Activated T-helper 17 cell treated with anti-CD3 and anti-CD28 coated beads, Interleukin-2, amount 50 U/mL, for 72 hours (primary cell): ENCODE measurements around the gene LCAT. TPM values are rescaled to one million over a fixed set of nuclear protein-coding genes. Genes with fewer than 3 reads are reported as not detected.
A peak's percentile ranks its signal among the peaks of the same experiment; 100 is the strongest.

ENCODE experiments used
- ATAC-seq: fragments of 150-1000 bp; cut with Tn5 transposase; replicated peaks from 2 replicates; pipeline ENCODE4 v1.10.0; 2021; ENCODE audit warnings: mild to moderate bottlenecking, moderate library complexity
- H3K27ac Mint-ChIP-seq: one replicate; pipeline ENCODE4 v1.8.0; 2022; ENCODE audit warnings: mixed read lengths
- H3K27me3 Mint-ChIP-seq: one replicate; pipeline ENCODE4 v1.8.0; 2022; ENCODE audit warnings: mixed read lengths
- H3K36me3 Mint-ChIP-seq: one replicate; pipeline ENCODE4 v1.8.0; 2022; ENCODE audit warnings: low read depth, mild to moderate bottlenecking, mixed read lengths
- H3K4me1 Mint-ChIP-seq: one replicate; pipeline ENCODE4 v1.8.0; 2022; ENCODE audit warnings: mixed read lengths
- H3K4me3 Mint-ChIP-seq: one replicate; pipeline ENCODE4 v1.8.0; 2022; ENCODE audit warnings: mild to moderate bottlenecking, mixed read lengths
- H3K9me3 Mint-ChIP-seq: one replicate; pipeline ENCODE4 v1.8.0; 2022; ENCODE audit warnings: mixed read lengths
- total RNA-seq, 2 donors: library from RNA; stranded (reverse); gene quantifications; one replicate each; pipeline ENCODE4 v1.2.3, GENCODE V29; 2022

LCAT gene
- 10 to 100 TPM; 15.0 to 19.1 TPM for total RNA-seq

GRCh38 chr16:67943619-67944504, at the start of gene LCAT:
LCAT (minus strand) TSS chr16:67944120; CDS start chr16:67944101, 19 bp downstream.
- no peak for ATAC-seq
- Mint-ChIP-seq H3K27me3 (no peaks in the 10 kb centered on the region), H3K36me3 (peaks cover 21% of the 10 kb centered on the region), H3K27ac (no peak within 1 kb of the TSS), H3K9me3 (no peaks in the 10 kb centered on the region), H3K4me1 (peaks cover 12% of the 10 kb centered on the region), H3K4me3 (no peak within 1 kb of the TSS)

- no peaks in the 10 kb centered on the region for H3K36me3 Mint-ChIP-seq
- ATAC-seq = peak; percentile 89
- no peaks in the 10 kb centered on the region for H3K9me3 Mint-ChIP-seq
- peak overlapping the region; percentile 86 for H3K4me3 Mint-ChIP-seq
- H3K4me1 Mint-ChIP-seq = peaks cover 13% of the 10 kb centered on the region
- no peaks in the 10 kb centered on the region for H3K27me3 Mint-ChIP-seq
- peak overlapping the region; percentile 92 for H3K27ac Mint-ChIP-seq
These were observed 49.5 kb upstream of the LCAT start for GRCh38 chr16:67993207-67994039.

GRCh38 chr16:67992661-67993206, 48.8 kb upstream of the LCAT start:
- H3K36me3 Mint-ChIP-seq = no peaks in the 10 kb centered on the region
- peaks cover 13% of the 10 kb centered on the region for H3K4me1 Mint-ChIP-seq
- ATAC-seq = no peak
- peak overlapping the region; percentile 66 for H3K27ac Mint-ChIP-seq
- H3K4me3 Mint-ChIP-seq = peak overlapping the region; percentile 86
- no peaks in the 10 kb centered on the region for H3K27me3 Mint-ChIP-seq
- H3K9me3 Mint-ChIP-seq = no peaks in the 10 kb centered on the region

- H3K27ac Mint-ChIP-seq = peak overlapping the region; percentile 57
- no peaks in the 10 kb centered on the region for H3K36me3 Mint-ChIP-seq
- H3K4me3 Mint-ChIP-seq = no peak overlapping the region
- H3K27me3 Mint-ChIP-seq = no peaks in the 10 kb centered on the region
- ATAC-seq = no peak
- peaks cover 9% of the 10 kb centered on the region for H3K4me1 Mint-ChIP-seq
- no peaks in the 10 kb centered on the region for H3K9me3 Mint-ChIP-seq
These were observed 46.1 kb upstream of the LCAT start for GRCh38 chr16:67990018-67990386.

- H3K36me3 Mint-ChIP-seq = no peaks in the 10 kb centered on the region
- peaks cover 12% of the 10 kb centered on the region for H3K4me1 Mint-ChIP-seq
- H3K9me3 Mint-ChIP-seq = no peaks in the 10 kb centered on the region
- H3K4me3 Mint-ChIP-seq = no peak overlapping the region
- no peak for ATAC-seq
- no peaks in the 10 kb centered on the region for H3K27me3 Mint-ChIP-seq
- H3K27ac Mint-ChIP-seq = peak overlapping the region; percentile 86
These were observed 45.5 kb upstream of the LCAT start for GRCh38 chr16:67989322-67990017.

GRCh38 chr16:67988675-67989074, 44.8 kb upstream of the LCAT start:
- Mint-ChIP-seq H3K27ac (peak overlapping the region; percentile 86), H3K4me1 (peaks cover 10% of the 10 kb centered on the region), H3K9me3 (no peaks in the 10 kb centered on the region), H3K36me3 (no peaks in the 10 kb centered on the region), H3K4me3 (no peak overlapping the region), H3K27me3 (no peaks in the 10 kb centered on the region)
- no peak for ATAC-seq

- Mint-ChIP-seq H3K27ac (peak overlapping the region; percentile 86), H3K4me1 (peaks cover 12% of the 10 kb centered on the region), H3K27me3 (no peaks in the 10 kb centered on the region), H3K4me3 (no peak overlapping the region), H3K9me3 (no peaks in the 10 kb centered on the region), H3K36me3 (no peaks in the 10 kb centered on the region)
- ATAC-seq = no peak
These were observed 43.7 kb upstream of the LCAT start for GRCh38 chr16:67987460-67988160.

- no peak for ATAC-seq
- no peaks in the 10 kb centered on the region for H3K9me3 Mint-ChIP-seq
- no peaks in the 10 kb centered on the region for H3K27me3 Mint-ChIP-seq
- H3K4me3 Mint-ChIP-seq = no peak overlapping the region
- H3K27ac Mint-ChIP-seq = no peak overlapping the region
- H3K36me3 Mint-ChIP-seq = no peaks in the 10 kb centered on the region
- peaks cover 12% of the 10 kb centered on the region for H3K4me1 Mint-ChIP-seq
These were observed 43.0 kb upstream of the LCAT start for GRCh38 chr16:67986949-67987348.

GRCh38 chr16:67982011-67982696, 38.2 kb upstream of the LCAT start:
- Mint-ChIP-seq H3K4me3 (no peak overlapping the region), H3K4me1 (peaks cover 9% of the 10 kb centered on the region), H3K27me3 (no peaks in the 10 kb centered on the region), H3K9me3 (no peaks in the 10 kb centered on the region), H3K36me3 (no peaks in the 10 kb centered on the region), H3K27ac (no peak overlapping the region)
- no peak for ATAC-seq

- H3K36me3 Mint-ChIP-seq = no peaks in the 10 kb centered on the region
- no peak for ATAC-seq
- peaks cover 9% of the 10 kb centered on the region for H3K4me1 Mint-ChIP-seq
- H3K4me3 Mint-ChIP-seq = no peak within 1 kb of the TSS
- no peak within 1 kb of the TSS for H3K27ac Mint-ChIP-seq
- no peaks in the 10 kb centered on the region for H3K9me3 Mint-ChIP-seq
- H3K27me3 Mint-ChIP-seq = no peaks in the 10 kb centered on the region
These were observed 36.2 kb upstream of the LCAT start, which contains the start of gene DPEP3 for GRCh38 chr16:67979955-67980678. DPEP3 (minus strand) TSS chr16:67980499; CDS start chr16:67980380, 119 bp downstream.

- H3K4me3 Mint-ChIP-seq = no peak overlapping the region
- H3K27ac Mint-ChIP-seq = no peak overlapping the region
- no peaks in the 10 kb centered on the region for H3K9me3 Mint-ChIP-seq
- no peaks in the 10 kb centered on the region for H3K27me3 Mint-ChIP-seq
- no peaks in the 10 kb centered on the region for H3K36me3 Mint-ChIP-seq
- no peak for ATAC-seq
- H3K4me1 Mint-ChIP-seq = no peaks in the 10 kb centered on the region
These were observed 33.7 kb upstream of the LCAT start for GRCh38 chr16:67977469-67978227.

- no peak overlapping the region for H3K4me3 Mint-ChIP-seq
- ATAC-seq = no peak
These were observed 33.1 kb upstream of the LCAT start for GRCh38 chr16:67977005-67977404.

More at GRCh38 chr16:67977005-67977404, 33.1 kb upstream of the LCAT start:
- H3K27me3 Mint-ChIP-seq = no peaks in the 10 kb centered on the region
- no peaks in the 10 kb centered on the region for H3K4me1 Mint-ChIP-seq
- H3K36me3 Mint-ChIP-seq = no peaks in the 10 kb centered on the region
- H3K9me3 Mint-ChIP-seq = no peaks in the 10 kb centered on the region
- H3K27ac Mint-ChIP-seq = no peak overlapping the region
